ENCODE measurements around the gene KIAA2012. TPM values are rescaled to one million over a fixed set of nuclear protein-coding genes. Genes with fewer than 3 reads are reported as not detected.

KIAA2012 gene
- total and polyA plus RNA-seq, 2 of the 8 experiments (the other 6 are each of a cell fraction or from before 2014, with no cell fraction given) = not detected

- TF ChIP-seq CHD7 (IDR thresholded peaks at IDR 0.05; ENCODE audit: insufficient replicate concordance, low read length) = no peak
- no peak for TF ChIP-seq NANOG (IDR thresholded peaks at IDR 0.05; ENCODE audit: insufficient read depth, low read depth, low read length, poor library complexity, severe bottlenecking)
Observed at GRCh38 chr2:202147775-202148174, 74.7 kb downstream of the KIAA2012 start (continued).

Data from H1 (cell line).